IPS-18c (cell line): ENCODE data around the gene PEX10.

Experiments used
- H3K4me3 ChIP-seq: 2 replicates; pipeline ENCODE4 v1.7.0; 2013; ENCODE audit warnings: low read depth, mild to moderate bottlenecking, low read length, moderate library complexity; ENCODE audit not compliant: insufficient read depth
- H3K9me3 ChIP-seq: one replicate; pipeline ENCODE4 v1.6.1; 2013; ENCODE audit warnings: mild to moderate bottlenecking, low read length, moderate library complexity; ENCODE audit not compliant: control insufficient read depth, insufficient read depth

The PEX10 gene

DNA sequence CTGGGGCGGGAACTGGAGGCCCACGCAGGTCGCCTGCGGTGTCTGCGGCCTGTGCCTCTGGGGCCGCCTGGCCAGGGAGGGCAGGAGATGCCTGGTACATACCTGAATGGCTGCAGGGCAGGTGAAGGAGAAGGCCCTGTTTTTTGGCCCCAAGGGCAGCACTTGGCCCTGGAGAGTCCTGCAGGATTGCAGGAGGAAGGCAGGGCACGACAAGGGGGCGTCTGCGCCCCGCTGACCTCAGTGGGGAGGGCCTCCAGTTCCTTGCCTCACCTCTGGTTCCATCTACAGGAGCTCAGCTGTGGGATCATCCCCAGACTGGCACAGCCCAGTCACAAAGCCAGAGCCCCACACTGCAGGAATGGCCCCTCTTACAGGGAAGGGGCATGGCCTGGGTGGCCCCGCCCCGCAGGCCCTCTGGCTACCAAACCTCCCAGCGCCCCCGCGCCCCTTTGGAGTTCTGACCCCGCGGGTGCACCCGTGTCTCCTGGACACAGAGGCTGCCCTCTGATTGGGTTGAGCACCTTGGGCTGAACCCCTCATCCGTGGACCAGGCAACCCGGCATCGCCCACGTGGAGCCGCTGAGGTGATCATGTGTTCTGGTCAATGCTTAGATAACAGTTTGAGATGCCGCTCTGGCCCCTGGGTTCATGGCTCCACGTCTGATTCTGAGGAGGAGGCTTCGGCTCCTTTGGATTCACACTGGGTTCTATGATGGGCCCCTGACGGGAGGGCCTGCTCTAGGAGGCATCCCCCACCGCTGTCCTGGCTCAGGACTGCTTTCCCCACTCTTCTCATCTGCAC, 1.3 kb upstream of the PEX10 start:
- peak overlapping the region; percentile 87 for H3K4me3 ChIP-seq
- no peaks in the 10 kb centered on the region for H3K9me3 ChIP-seq

- Histone ChIP-seq H3K4me3 (peak overlapping the region; percentile 87), H3K9me3 (no peaks in the 10 kb centered on the region)
Measured at GRCh38 chr1:2412773-2413494, 570 bp upstream of the PEX10 start.

DNA sequence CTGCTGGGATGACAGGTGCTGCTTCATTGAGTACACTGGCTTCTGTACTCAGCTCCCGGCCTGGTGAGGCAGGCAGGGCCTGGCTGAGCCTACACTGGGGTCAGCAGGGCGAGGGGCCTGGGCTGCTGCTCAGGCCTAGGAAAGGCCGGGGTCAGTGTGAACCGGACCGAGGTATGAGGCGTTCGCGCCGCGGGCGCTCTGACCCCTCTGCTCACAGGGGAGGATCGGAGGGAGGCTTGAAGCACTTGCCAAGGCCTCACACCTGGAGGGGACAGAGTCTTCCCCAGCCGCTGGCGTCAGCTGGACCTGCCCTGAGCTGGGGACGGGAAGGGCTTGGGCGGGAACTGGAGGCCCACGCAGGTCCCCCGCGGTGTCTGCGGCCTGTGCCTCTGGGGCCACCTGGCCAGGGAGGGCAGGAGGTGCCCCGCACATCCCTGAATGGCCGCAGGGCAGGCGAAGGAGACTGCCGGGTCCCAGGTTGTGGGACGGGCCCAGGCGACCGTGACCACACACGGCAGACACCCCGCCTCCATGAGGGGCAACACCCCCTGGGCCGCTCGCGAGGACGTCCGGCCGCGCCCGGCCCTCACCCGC, 466 bp downstream of the PEX10 start:
- H3K9me3 ChIP-seq: no peaks in the 10 kb centered on the region
- H3K4me3 ChIP-seq: peak overlapping the region; percentile 87

GRCh38 chr1:2409745-2410144, 2.6 kb downstream of the PEX10 start:
- H3K9me3 ChIP-seq: no peaks in the 10 kb centered on the region
- H3K4me3 ChIP-seq: no peak overlapping the region

GRCh38 chr1:2408859-2409276, 3.5 kb downstream of the PEX10 start:
- no peaks in the 10 kb centered on the region for H3K9me3 ChIP-seq
- no peak overlapping the region for H3K4me3 ChIP-seq

- Histone ChIP-seq H3K4me3 (no peak overlapping the region), H3K9me3 (no peaks in the 10 kb centered on the region)
Measured at GRCh38 chr1:2408456-2408855, 3.9 kb downstream of the PEX10 start.

DNA sequence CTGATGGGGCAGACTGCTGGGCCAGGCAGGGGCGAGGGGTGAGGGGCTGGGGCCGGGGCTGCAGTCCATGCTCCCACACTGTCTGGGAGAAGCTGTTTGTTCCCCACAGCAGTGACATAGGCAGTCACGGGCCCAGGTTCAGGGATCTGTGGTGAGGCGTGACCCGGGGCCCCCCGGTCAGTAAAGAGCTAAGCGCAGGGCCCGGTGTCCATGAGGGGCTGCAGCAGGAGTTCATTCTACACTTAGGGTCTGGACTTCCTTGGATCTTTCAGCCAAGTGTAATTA, 4.4 kb downstream of the PEX10 start:
- Histone ChIP-seq H3K9me3 (no peaks in the 10 kb centered on the region), H3K4me3 (no peak overlapping the region)

DNA sequence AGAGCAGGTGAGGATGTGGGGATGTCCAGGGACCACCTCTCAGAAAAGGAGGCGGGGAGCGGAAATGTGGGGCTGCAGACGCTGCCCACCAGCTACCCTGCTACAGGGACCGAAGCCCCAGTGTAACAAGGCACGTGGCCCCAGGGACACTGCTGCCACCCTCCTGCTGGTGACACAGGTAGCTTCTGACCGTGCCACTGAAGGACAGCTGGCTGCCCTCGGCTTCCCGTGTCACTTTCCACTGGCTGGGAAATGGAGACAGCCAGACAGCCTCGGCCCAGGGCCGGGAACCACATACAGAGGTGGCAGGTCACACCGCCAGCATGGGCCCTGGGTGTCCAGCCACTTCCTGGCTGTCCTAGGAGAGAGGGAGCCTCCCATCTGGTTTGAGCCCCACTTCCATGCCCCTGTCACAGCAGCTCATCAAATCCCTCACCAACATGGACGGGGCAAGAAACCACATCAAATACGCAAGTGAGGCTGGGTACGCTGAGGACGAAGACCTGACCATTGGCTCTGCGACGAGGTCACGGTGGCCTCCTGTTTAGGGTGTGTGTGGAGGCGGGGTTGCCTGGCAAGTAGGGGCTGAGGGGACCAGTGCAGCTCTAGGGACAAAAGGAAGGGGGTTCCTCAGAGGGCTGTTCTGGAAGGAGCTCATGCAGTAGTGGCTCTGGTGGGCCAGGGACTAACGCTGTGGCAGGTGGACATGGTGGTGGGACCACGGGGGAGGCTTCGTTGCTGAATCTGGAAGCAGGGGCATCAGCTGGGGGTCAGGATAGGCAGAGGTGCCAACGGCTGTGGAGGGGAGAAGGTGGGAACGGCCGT, 5.0 kb downstream of the PEX10 start:
- H3K9me3 ChIP-seq: no peaks in the 10 kb centered on the region
- H3K4me3 ChIP-seq: no peak overlapping the region

- Histone ChIP-seq H3K4me3 (no peak overlapping the region), H3K9me3 (no peaks in the 10 kb centered on the region)
Measured at GRCh38 chr1:2406451-2407041, 5.8 kb downstream of the PEX10 start.

- H3K9me3 ChIP-seq: no peaks in the 10 kb centered on the region
- no peak overlapping the region for H3K4me3 ChIP-seq
Measured at GRCh38 chr1:2405588-2406295, 6.6 kb downstream of the PEX10 start.

- Histone ChIP-seq H3K4me3 (no peak overlapping the region), H3K9me3 (no peaks in the 10 kb centered on the region)
Measured at GRCh38 chr1:2404890-2405511, 7.4 kb downstream of the PEX10 start.

- no peaks in the 10 kb centered on the region for H3K9me3 ChIP-seq
- no peak overlapping the region for H3K4me3 ChIP-seq
Measured at GRCh38 chr1:2404142-2404889, 8.0 kb downstream of the PEX10 start.

- no peaks in the 10 kb centered on the region for H3K9me3 ChIP-seq
- no peak overlapping the region for H3K4me3 ChIP-seq
Measured at GRCh38 chr1:2403273-2403672, 9.1 kb downstream of the PEX10 start.

GRCh38 chr1:2402420-2402819, 9.9 kb downstream of the PEX10 start:
- H3K9me3 ChIP-seq: no peaks in the 10 kb centered on the region
- H3K4me3 ChIP-seq: no peak overlapping the region

GRCh38 chr1:2400950-2401649, 11.3 kb downstream of the PEX10 start:
- Histone ChIP-seq H3K4me3 (no peak overlapping the region), H3K9me3 (no peaks in the 10 kb centered on the region)
